ENCODE data around the gene ATG4B.

DNA sequence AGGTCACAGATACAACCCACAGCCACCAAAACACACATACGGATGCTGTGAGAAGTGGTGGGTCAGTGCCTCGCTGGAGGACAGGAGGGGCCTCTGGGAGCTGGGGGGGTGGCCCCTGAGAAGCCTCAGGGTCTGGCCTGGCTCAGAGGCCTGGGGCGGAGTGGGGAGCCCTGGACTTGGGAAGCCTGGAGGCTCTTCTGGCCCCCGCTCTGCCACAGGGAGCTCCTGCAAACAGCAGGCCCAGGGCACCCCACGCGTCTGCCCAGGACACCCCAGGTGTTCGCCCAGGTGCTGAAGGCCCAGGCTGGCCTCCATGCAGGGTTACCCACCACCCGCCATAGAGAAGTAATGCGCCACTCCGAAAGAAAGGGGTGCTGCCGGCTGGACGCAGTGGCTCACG, 26.4 kb upstream of the ATG4B start:
- TF ChIP-seq CTCF (IDR thresholded peaks at IDR 0.05) (no peak), EZH2phosphoT487 (IDR thresholded peaks at IDR 0.05) (no peak)
